ENCODE measurements around the gene MSANTD4.
"Not testable (repeated sequence)": the region's sequence is repeated elsewhere in the genome, so short reads cannot be mapped to it uniquely, and the experiment has no call there.

The MSANTD4 gene

DNA sequence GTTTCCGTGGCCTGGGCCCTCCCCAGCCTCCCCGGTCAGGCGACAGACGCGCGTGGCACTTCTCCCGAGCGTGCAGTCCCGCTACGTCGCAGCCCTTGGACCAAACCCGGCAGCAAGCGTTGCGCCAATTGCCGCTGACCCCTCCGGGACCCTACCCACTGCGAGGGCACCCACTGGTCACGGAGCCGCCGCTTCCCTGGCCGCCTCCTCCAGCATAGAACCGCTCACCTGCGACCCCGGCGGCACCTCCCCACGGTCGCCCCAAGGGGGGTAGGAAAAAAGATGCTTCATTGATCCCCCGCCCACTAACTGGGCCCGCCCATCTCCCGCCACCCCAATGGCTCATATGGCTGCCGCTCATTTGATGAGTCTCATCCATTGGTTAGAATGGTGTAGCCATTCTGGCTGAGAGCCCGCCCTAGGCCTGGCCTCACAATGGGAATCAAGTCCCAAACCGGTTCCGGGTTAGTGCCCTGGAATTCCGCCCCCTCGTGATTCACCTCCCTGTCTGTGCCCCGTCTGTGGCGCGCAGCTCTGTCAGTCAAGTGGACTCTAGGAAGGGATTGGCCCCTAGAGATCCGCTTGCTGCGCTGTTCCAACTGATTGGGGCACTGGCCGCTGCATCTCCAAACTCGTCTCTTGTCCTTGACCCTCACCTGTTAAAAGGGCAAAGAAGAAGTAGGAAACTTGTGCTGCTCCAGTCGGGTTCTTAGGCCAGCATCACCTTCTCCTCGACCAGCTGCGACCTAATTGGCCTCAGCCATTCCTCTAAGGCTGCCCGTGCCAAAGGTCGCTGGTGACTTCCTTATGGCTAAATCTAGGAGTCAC is at the start of gene MSANTD4:
TSS of gene MSANTD4 (minus strand) at position 274 of the 828 bp plus-strand sequence. CDS start 11,323 bp downstream, outside the sequence.
- peak; percentile 95 for DNase-seq

DNA sequence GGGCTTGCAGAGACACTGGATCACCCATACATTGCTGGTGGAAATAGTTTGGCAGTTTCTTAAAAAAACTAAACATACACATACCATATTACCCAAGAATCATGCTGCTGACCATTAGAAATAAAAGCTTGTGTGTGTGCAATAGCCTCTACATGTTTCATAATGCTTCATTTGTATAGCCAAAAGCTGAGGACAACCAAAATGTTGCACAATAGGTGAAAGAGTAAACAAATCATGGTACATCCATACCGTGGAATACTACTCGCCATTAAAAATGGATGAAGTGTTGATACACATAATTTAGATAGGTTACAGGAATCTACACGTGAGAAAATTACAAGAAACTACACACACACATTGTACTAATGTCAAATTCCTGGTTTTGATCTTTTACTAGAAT is 48.6 kb upstream of the MSANTD4 start:
- DNase-seq = no peak

DNA sequence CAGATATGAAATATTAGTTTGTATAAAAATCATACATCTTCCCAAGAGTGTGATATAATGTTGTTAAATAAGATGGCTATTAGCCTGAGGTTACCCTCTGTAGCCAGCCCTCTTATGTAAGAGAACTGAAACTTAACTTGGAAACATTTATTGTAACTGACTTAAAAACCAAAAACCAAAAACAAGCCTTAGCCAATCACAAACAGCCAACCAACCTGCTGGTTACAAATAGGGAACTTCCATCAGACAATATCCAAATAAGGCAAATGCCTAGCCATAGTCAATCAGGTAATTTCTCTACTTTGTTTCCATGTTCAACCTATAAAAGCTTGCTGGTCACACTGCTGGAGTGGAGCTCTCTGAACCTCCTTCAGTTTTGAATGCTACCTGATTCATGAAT is 41.0 kb upstream of the MSANTD4 start:
- DNase-seq = no peak

DNA sequence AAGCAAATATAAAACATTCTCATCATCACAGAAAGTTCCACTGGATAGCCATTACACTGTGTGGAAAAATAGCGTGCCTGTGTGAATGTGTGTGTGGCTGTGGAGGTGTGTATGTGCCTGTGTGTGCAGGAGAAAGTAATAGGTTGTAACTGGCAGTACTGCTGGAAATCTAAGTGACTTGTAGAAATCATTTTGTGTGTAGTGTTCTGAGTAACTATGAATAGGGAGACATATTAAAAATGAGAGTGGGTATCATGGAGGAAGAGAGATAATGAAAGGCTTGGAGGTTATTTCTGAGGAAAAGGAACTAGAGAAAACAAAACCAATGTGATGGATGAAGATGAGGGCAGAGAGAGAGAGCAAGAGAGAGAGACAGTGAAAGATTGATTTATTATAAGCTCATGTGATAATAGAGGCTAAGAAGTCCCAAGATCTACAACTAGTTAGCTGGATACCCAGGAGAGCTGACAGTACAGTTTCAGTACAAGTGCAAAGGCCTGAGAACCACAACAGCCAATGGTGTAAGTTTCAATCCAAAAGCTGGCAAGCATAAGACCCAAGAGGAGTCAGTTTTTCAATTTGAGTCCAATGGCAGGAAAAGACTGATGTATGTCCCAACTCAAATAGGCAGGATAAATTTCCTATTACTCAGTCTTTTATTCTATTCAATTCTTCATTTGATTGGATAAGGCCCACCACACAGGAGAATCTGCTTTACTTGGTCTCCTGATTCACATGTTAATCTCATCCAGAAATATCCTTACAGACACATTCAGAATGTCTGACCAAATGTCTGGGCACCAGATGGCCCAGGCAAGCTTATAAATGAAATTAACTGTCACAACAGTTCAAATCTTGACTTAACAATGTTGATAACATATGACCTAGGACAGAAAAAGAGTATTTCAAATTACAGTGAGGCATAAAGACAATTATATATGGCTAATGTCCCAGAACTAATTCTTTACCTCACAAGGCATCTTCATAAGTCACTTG is 40.2 kb upstream of the MSANTD4 start:
- DNase-seq = no peak

DNA sequence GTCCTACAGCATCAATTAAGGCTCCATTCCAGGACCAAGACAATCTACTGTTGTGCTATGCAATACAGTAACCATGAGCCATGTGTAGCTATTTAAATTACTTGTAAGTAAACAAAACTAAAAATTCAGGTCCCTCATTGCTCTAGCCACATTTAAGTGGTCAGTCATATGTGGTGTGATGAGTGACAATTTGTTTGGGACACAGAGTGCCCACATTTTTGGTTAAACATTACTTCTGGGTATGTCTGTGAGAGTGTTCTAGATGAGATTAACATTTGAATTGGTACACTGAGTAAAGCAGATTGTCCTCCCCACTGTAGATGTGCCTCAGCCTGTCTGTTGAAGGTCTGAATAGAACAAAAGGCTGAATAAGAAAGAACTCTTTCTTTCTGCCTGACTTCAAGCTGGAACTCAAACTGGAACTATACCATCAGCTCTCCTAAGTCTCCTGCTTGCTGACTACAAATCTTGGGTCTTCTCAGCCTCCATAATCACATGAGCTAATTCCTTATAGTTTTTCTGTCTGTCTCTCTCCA is 39.3 kb upstream of the MSANTD4 start:
- no peak for DNase-seq

DNA sequence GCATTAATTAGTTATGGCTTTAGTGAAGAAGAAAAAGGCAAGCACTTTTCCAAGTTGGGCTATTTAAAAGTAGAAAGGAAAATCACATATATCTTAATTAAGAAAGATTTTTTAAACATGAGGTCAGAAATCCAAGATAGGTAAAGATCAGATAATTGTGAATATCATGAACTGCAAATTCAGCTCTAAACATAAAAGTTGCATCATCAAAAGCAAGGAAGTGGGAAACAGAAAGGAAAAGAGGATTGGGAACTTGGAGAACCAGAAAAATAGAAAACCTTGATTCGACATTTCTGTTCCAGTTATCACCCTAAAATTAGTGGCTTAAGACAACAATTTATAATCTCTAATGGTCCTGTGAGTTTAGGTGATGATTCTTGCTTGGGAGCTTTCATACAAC is 37.6 kb upstream of the MSANTD4 start:
- no peak for DNase-seq

DNA sequence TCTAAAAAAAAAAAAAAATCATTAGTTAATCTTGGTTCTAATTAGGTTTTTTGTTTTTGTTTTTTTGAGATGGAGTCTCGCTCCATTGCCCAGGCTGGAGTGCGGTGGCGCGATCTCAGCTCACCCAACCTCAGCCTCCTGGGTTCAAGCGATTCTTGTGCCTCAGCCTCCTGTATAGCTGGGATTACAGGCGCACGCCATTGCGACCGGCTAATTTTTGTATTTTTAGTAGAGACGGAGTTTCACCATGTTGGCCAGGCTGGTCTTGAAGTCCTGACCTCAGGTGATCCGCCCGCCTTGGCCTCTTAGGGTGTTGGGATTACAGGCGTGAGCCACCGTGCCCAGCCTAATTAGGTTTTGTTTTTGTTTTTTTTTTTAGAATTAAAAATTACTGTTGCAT is 36.3 kb upstream of the MSANTD4 start:
- DNase-seq = not testable (repeated sequence)

DNA sequence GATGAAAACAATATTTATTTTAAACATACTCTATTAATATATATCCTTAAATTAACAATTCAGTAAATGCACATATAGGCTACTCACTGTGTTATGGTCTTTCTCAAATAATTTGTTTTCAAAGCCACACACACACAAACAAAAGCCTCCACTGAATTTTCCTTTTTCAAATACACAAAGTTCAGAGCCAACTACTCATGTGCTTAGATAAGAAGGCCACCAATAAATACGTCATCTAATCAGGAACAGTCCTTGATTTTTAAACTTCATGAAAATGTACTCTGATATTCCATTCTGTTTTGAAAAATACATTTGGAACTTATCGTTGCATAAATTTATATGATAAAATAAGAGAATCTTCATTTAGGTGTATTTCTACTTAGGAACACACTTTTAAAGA is 29.1 kb upstream of the MSANTD4 start:
- no peak for DNase-seq

DNA sequence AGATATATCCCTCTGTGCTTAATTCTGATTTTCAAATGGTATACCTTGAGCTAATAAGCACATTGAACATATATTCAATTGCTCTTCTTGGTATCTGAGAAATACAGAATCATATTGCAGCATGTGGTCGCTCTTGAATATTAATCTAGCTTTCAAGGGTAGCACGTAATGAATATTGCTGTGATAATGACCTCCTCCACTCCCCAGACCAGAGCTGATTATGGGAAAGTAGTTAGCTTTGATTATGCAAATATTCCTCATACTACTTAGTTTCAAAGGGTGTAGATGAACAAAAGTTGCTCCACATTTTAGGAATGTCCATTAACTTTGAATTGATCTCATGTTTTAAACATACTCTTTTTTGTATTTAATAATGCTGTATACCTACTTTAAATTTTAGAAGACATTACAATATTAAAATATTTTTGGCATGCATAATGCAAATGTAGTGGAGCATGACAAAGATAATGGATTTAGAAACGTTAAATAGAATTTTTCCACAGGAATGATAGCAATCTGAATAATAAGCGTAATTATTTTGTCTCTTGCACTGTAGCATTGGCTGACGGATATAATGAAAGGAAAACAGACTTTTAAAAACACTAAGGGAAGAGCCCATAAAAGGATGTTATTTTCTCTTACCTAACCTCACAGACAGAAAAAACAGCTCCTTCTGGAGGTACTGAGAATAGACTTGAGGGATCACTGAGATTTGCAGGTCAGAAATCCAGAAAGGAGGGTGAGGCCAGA is 27.9 kb upstream of the MSANTD4 start:
- no peak for DNase-seq

DNA sequence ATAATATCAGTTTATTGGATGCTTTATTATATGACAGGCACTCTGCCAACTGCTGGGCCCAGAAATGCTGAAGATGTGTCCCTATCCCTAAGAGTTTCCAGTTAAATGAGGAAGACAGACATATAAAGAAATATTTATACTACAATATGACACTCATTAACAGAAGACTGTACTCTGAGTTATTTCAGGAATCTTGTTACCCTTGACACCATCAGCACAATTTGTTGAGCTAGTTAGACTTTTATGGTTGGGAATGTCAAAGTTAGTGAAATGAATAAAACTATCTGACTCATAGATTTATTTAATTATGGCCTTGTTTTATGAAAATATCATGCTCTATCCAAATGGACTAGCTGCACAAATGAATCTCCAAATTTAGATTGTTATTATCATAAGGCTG is 25.6 kb upstream of the MSANTD4 start:
- no peak for DNase-seq

DNA sequence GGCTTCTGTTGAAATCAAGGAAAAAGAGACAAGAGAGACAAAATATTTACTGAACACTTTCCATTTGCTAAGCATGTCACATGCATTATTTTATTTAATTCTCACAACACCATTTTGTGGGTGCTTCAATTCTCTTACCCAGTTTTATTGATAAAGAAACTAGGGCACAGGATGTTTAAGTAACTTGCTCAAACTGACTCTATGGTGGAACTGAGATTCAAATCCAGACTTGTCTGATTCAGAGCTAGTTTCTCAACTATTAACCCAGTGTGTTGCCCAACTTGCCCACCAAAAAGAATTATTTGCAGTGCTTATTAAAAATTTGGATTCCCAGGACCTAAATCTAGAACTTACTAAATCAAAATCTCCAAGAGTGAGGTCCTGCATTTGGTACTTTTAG is 21.5 kb upstream of the MSANTD4 start:
- no peak for DNase-seq

DNA sequence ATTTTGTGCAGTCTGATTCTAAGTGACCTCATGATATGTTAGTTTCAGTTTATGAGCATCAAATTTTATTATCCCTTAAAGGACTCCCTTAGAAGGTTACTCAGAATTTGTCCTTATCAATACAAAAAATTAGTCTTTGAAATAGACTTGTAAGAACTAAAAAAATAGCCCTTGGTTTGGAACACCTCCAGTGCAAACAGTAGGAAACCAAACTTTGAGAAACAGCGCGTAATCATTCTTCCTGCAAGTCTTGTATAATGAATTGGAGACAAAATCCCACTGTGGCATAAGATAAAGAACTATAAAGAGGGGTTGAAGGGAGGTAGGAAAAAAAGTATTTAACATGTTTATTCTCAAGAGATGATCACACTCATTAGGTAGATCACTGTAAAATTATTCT is 10.8 kb upstream of the MSANTD4 start:
- no peak for DNase-seq

DNA sequence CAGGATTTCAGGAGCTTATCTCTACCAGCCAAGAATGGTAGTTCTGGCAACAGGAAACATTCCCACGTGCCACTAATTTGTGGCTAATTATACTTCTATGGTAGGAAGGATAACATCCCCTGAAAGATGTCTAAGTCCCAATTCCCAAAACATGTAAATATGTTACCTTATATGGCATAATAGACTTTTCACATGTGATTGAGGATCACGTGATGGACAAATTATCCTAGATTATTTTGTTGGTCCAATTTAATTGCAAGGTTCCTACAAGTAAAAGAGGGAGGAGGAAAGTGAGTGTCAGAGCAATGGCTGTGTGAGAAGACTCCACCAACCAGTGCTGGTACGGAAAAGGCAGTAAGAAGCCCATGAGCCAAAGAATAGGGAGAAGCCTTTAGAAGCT is 9.9 kb upstream of the MSANTD4 start:
- no peak for DNase-seq

DNA sequence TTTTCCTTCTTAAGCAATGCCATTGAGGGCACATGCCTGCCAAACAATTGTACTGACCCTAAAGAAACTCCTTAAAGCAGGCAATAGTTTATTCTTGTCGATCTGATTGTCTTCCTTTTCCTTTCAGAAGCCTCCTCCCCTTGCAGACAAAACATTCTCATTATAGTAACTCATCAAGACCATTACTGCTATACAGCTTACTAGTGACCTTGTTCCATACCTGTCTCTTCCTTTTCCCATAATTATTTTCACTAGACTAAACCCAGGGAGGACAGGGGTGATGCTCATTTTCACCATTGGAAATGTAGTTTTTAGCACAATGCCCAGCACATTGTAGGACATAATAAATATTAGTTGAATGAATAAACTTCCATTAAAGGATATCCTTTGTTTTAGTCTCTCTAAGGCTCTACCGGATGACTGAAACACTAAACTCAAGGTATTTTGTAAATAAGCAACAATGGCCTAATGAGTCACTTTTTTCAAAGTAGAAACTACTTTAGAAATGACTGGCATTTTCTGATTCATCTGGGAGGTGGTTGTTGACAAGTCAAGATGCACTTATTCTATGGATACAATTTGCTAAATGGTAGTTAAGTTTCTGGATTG is 9.3 kb upstream of the MSANTD4 start:
- no peak for DNase-seq

DNA sequence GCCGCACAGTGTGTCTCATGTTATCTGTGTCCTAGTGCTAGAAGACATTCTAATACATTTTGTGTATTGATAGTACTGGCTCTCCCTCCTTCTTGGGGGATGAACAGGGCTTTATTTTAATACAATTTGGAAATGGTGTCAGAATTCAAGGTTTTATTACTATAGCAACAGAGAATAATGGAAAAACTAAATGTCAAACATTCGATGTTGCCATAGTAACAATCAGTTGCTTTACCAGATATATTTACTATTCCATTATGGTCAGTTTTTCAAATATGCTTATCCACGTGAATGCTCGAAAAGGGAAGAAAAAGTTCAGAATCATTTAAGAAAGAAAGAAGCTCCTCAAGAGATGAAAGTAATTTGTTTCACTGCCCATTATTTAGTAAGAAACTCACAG is 8.6 kb upstream of the MSANTD4 start:
- DNase-seq = no peak

DNA sequence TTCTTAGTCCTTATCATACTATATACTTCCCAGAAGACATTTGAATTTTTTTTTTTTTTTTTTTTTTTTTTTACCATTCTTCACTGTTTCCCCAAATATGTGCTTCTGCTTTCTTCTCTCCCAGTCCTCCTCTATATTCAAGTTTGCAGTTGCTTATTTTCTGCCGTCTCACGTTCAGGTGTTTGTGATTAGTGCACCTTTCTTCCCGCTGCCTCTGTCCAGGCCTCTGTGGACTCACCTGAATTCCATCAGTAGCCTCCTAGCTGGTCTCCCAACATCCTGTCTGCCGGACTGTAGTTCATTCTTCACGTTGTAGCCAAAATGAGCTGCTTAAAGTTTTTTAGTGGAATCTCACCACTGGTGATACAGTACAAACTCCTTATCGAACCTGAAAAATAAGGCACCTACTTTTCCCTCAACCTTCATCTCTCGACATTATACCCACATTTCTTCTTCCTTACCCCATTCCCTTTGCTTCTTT is 795 bp upstream of the MSANTD4 start:
- DNase-seq = no peak

DNA sequence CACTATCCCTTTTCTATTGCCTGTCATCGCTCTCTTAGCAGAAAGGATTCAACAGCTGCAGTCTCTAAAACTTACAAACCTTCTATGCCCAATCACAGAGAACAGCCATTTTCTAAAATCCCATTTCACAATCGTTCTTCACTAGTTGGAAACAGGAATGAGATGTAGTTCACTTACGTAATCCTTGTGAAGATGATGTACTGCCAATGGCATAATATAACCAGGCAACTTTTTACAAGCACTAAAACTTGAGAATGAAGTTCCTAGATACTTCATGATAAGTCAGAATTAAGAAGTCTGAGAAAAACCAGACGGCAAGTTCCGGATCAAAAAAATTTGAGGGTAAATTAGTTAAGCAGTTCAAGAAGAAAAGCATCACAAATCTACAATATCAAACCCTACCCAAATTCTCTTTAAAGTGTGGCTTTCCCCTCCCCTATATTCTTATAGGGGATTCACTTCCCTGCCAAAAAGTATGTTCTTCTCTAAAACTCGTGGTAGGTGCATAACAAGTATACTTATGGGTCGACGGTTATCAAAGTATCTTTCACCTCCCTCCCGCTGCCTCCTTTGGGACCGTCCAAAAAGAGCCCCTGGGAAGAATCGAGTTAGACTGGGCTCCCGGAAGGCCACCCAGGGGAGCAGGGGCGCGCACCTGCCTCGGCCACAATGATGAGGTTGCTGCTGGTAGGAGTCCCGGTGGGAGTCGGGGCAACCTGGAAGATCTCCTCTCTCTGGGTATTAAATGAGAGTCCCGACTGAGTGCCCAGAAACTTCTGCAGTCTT is 666 bp downstream of the MSANTD4 start:
- DNase-seq = no peak

DNA sequence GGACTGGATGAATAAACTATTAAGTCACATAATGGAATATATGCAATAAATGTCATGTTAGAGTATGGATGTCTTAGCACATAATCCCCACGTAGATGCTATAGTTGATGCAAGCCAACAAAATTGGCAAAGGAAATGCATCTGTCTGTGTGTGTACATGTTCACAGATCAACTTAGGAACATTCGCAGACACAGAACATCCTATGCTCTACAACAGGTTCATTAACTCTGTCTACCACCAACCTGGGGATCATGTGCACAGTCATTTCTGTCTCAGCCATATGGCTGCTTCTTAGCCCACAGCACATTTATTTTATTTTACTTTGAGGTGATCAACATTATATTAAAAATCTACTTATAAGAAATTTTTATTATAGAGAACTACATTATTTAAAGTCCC is 4.9 kb downstream of the MSANTD4 start:
- DNase-seq = no peak

DNA sequence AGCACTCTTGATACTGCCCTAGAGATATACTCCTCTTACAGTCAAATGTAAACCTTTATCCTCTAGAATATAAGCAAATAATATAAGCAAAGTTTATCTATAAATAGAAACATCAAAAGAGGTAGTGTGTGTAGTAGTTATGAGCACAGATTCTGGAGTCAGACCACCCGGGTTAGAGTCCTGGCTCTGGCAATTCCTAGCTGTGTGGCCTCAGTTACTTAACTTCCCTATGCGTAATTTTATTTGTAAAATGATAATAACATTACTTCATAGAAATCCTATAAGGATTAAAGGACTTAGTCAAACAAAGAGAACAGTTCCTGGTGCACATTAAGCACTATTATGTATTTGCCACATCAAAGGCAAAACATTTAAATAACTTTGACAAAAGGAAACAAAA is 7.0 kb downstream of the MSANTD4 start:
- DNase-seq = no peak

DNA sequence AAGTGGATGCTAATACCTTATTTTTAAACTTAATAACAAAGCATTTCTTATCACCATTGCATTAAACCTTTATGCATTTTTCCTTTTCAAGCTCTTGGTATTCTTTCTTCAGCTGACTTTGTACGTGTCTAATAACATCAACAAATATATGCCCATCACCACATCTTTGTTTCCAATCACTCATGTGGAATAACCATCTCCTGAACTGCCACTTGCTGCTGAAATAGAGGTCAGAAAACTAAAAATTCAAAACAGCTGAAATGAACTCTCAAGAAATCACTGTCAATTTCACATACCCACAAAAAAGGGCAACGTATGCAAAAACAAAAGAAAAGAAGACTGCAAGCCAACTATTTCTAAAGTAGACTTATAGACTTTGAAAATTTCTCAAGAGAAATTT is 7.4 kb downstream of the MSANTD4 start:
- no peak for DNase-seq

DNA sequence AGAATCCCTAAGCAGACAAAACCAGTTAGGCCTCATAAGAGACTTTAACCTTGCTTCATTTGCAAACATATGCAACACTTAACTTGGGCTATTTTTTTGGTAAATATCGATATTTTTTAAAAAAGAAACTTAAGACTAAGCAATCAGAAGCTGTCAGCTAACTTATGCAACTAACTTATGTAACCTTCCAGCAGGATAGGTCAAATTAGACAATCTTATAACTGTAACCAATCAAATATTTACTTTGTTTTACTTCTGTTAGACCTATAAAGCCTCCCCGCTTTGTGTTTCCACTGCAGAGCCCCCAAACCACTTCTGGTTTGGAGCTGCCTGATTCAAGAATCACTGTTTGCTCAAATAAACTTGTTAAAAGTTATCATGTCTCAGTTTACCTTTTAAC is 8.0 kb downstream of the MSANTD4 start:
- no peak for DNase-seq
